GM12878 (cell line): ENCODE measurements around the gene HNF4A. TPM values are rescaled to one million over a fixed set of nuclear protein-coding genes. Genes with fewer than 3 reads are reported as not detected.

Experiments used
- ATAC-seq: fragments of 200-7000 bp; cut with Tn5 transposase; 3 replicates; pipeline ENCODE4 v1.9.1; 2020; ENCODE audit warnings: mild to moderate bottlenecking, moderate library complexity
- BruUV-seq: library from RNA; stranded (reverse); fragments of 400-500 nt; replicated peaks from 2 replicates; lab custom pipeline; 2021; lab: Mats Ljungman, UMichigan
- CTCF ChIA-PET: fragments of 300-600 bp; sonication (Branson Sonifier 250); formaldehyde crosslinking; extraction: SDS; loops from one replicate; lab custom pipeline; 2021; ENCODE audit warnings: inconsistent platforms; lab: Yijun Ruan, JAX
- POLR2A ChIA-PET: fragments of 350-600 bp; formaldehyde crosslinking; extraction: SDS; loops from one replicate; lab custom pipeline; 2021; ENCODE audit warnings: inconsistent platforms; lab: Charles Lee
- RAD21 ChIA-PET: fragments of 300-600 bp; sonication (Branson Sonifier 250); formaldehyde crosslinking; loops from one replicate; lab custom pipeline; 2023; ENCODE audit warnings: antibody characterized with exemption; ENCODE audit not compliant: unreplicated experiment; lab: Charles Lee
- SMC1A ChIA-PET: fragments of 300-600 bp; sonication (Branson Sonifier 250); formaldehyde crosslinking; loops from one replicate; lab custom pipeline; 2023; ENCODE audit not compliant: unreplicated experiment, uncharacterized antibody; lab: Charles Lee
- DNase-seq: peaks from one replicate; pipeline ENCODE4 v3.0.0-alpha.2; 2011; ENCODE audit warnings: low read depth, low spot score
- FAIRE-seq: peaks from 3 replicates; lab custom pipeline; 2011; peaks lifted over from hg19 to GRCh38; lab: Jason Lieb, UNC
- H2AFZ ChIP-seq: 2 replicates; pipeline ENCODE4 v1.6.0; 2011; ENCODE audit warnings: low read depth, low read length, control low read depth; ENCODE audit not compliant: control insufficient read depth
- H3K27ac ChIP-seq: 2 replicates; pipeline ENCODE4 v1.5.1; 2011; ENCODE audit warnings: control low read depth; ENCODE audit not compliant: control insufficient read depth, insufficient read depth
- H3K27me3 ChIP-seq, 2 experiments: replicated peaks in 1 of 2; 2 replicates each; pipeline versions ENCODE4 v1.6.0 to v1.6.1; 2011; ENCODE audit warnings: low read length in 1 of 2; ENCODE audit not compliant: control insufficient read depth in 2 of 2, insufficient read depth in 2 of 2
- H3K36me3 ChIP-seq, 2 experiments: 2 replicates each; pipeline ENCODE4 v1.5.1; 2011; ENCODE audit warnings: low read length in 1 of 2; ENCODE audit not compliant: control insufficient read depth in 2 of 2, insufficient read depth in 2 of 2
- H3K4me1 ChIP-seq: 2 replicates; pipeline ENCODE4 v1.6.1; 2011; ENCODE audit warnings: mild to moderate bottlenecking, low read length, moderate library complexity, mixed read lengths; ENCODE audit not compliant: control insufficient read depth, insufficient read depth
- H3K4me2 ChIP-seq: 2 replicates; pipeline ENCODE4 v1.6.0; 2011; ENCODE audit warnings: control low read depth; ENCODE audit not compliant: control insufficient read depth, insufficient read depth
- H3K4me3 ChIP-seq: fragments of 200-600 bp; sonication (generic); 2 replicates; pipeline ENCODE4 v1.5.1; 2016
- H3K79me2 ChIP-seq: 2 replicates; pipeline ENCODE4 v1.6.0; 2011; ENCODE audit warnings: low read length; ENCODE audit not compliant: control insufficient read depth, insufficient read depth
- H3K9ac ChIP-seq: 2 replicates; pipeline ENCODE4 v1.8.0; 2011; ENCODE audit warnings: low read length, control low read depth, mixed read lengths; ENCODE audit not compliant: control insufficient read depth, insufficient read depth
- H3K9me3 ChIP-seq: replicated peaks from 3 replicates; pipeline ENCODE4 v1.5.1; 2011; ENCODE audit warnings: mild to moderate bottlenecking, low read length; ENCODE audit not compliant: control insufficient read depth, insufficient read depth
- H4K20me1 ChIP-seq: 2 replicates; pipeline ENCODE4 v1.6.0; 2011; ENCODE audit not compliant: control insufficient read depth, insufficient read depth
- CHD1 ChIP-seq: IDR thresholded peaks from 2 replicates; pipeline ENCODE4 v1.6.1; 2012; ENCODE audit warnings: low read depth, low read length, improper control_type of control experiment
- CUX1 ChIP-seq: IDR thresholded peaks from 2 replicates; pipeline ENCODE4 v1.6.1; 2012; ENCODE audit warnings: improper control_type of control experiment, low read depth, low read length; ENCODE audit not compliant: insufficient replicate concordance
- EED ChIP-seq: sonication (generic); IDR thresholded peaks from 2 replicates; pipeline ENCODE4 v1.6.1; 2016; ENCODE audit warnings: antibody characterized with exemption, low read depth
- FOXM1 ChIP-seq: IDR thresholded peaks from 2 replicates; pipeline ENCODE4 v1.6.1; 2012; ENCODE audit warnings: low read depth, mild to moderate bottlenecking, inconsistent platforms, low read length, moderate library complexity
- IKZF2 ChIP-seq, 2 experiments: fragments of 450-650 bp; IDR thresholded peaks; 2 replicates each; pipeline ENCODE4 v1.6.1; 2017; ENCODE audit warnings: mild to moderate bottlenecking in 2 of 2, moderate library complexity in 2 of 2
- IRF3 ChIP-seq: fragments of 450-650 bp; IDR thresholded peaks from 2 replicates; pipeline ENCODE4 v1.6.1; 2014; ENCODE audit warnings: mild to moderate bottlenecking
- IRF4 ChIP-seq: IDR thresholded peaks from 2 replicates; pipeline ENCODE4 v1.6.1; 2011; ENCODE audit warnings: low read depth, low read length
- LARP7 ChIP-seq: fragments of 450-650 bp; IDR thresholded peaks from 2 replicates; pipeline ENCODE4 v1.6.1; 2017; ENCODE audit warnings: mild to moderate bottlenecking
- PAX8 ChIP-seq: fragments of 450-650 bp; IDR thresholded peaks from 2 replicates; pipeline ENCODE4 v1.6.1; 2017; ENCODE audit warnings: mild to moderate bottlenecking, moderate library complexity
- RAD51 ChIP-seq: fragments of 450-650 bp; IDR thresholded peaks from 2 replicates; pipeline ENCODE4 v1.6.1; 2016; ENCODE audit warnings: moderate library complexity, mild to moderate bottlenecking, inconsistent platforms
- STAT1 ChIP-seq: fragments of 450-650 bp; conservative IDR thresholded peaks from 2 replicates; pipeline ENCODE4 v1.6.1; 2014; ENCODE audit warnings: antibody characterized with exemption, mild to moderate bottlenecking
- ZBTB4 ChIP-seq: fragments of 450-650 bp; formaldehyde crosslinking; IDR thresholded peaks from 2 replicates; pipeline ENCODE4 v1.4.0; 2022; ENCODE audit warnings: mild to moderate bottlenecking, moderate library complexity
- ZNF24 ChIP-seq: fragments of 450-650 bp; IDR thresholded peaks from 2 replicates; pipeline ENCODE4 v1.6.1; 2017; ENCODE audit warnings: antibody characterized with exemption, mild to moderate bottlenecking
- WGBS: methylation state at CpG from one replicate; pipeline ENCODE4 v1.1.6; 2016; ENCODE audit warnings: low lambda C conversion rate; ENCODE audit not compliant: insufficient replicate concordance, insufficient coverage; ENCODE audit errors: missing lambda C conversion rate; 5-methylcytosine and 5-hydroxymethylcytosine counted together
- in situ Hi-C: fragments of 300-500 bp; cut with MboI; formaldehyde crosslinking; loops from 9 replicates; pipeline ENCODE4 v1.14.3; 2018; ENCODE audit warnings: mixed read lengths
- intact Hi-C: fragments of 100-400 bp; cut with micrococcal nuclease; formaldehyde crosslinking; loops from one replicate; pipeline ENCODE4 v1.14.2; 2022; ENCODE audit not compliant: unreplicated experiment
- polyA plus RNA-seq, 11 experiments: library from polyadenylated mRNA; depleted of rRNA in 4 of 11; unstranded in 6 of 11; stranded (reverse) in 5 of 11; fragments of >200 nt; fragmentation: Nextera tagmentation in 4 of 11; fragmentation: Illumina TruSeq in 1 of 11; extraction: Ambion mirVana in 4 of 11; extraction: Trizol in 1 of 11; gene quantifications; 1 replicate in 1 of 11; 2 replicates in 10 of 11; pipeline versions ENCODE4 v1.2.1 to v1.2.3, GENCODE V29; 2011 to 2016; ENCODE audit warnings: inconsistent platforms in 2 of 11, missing spikeins in 2 of 11, low read depth in 1 of 11
- total RNA-seq, 4 experiments: library from RNA; depleted of rRNA in 3 of 4; stranded (reverse); fragments of >200 nt in 3 of 4; fragmentation: Illumina TruSeq in 1 of 4; extraction: Trizol in 1 of 4; gene quantifications; 2 replicates each; pipeline versions ENCODE4 v1.2.1 to v1.2.3, GENCODE V29; 2013 to 2021

HNF4A gene
- total and polyA plus RNA-seq, 10 of the 15 experiments (the other 5 are each of a cell fraction or from before 2014, with no cell fraction given): 0.21 TPM; not detected in 9

GRCh38 chr20:44411020-44411756 is 55.7 kb downstream of the HNF4A start:
- POLR2A ChIA-PET: no interaction called here
- FAIRE-seq: no peak
- Histone ChIP-seq H3K4me3 (no peak overlapping the region), H2AFZ (no peak overlapping the region), H3K36me3 (no peaks in the 10 kb centered on the region), H3K9me3 (no peaks in the 10 kb centered on the region), H4K20me1 (no peaks in the 10 kb centered on the region), H3K9ac (no peak overlapping the region), H3K4me2 (no peak overlapping the region), H3K27ac (no peak overlapping the region), H3K79me2 (no peaks in the 10 kb centered on the region), H3K27me3 (peaks cover 2 to 9% of the 10 kb centered on the region in 2 experiments), H3K4me1 (no peaks in the 10 kb centered on the region)
- BruUV-seq: no TSS peak
- no peak for DNase-seq
- no peak for ATAC-seq
- intact Hi-C loops (no loop called here), in situ Hi-C loops (no loop called here)
- 41% methylated on average over 21 of the region's 28 CpGs for WGBS
- RAD21 ChIA-PET: no interaction called here
- SMC1A ChIA-PET: no interaction called here
- CTCF ChIA-PET: interaction anchor here (0.7 kb wide), 1 partner anchor 25 kb away, joined by 3 read pairs; no protein-coding TSS in a partner anchor
- no peak for TF ChIP-seq CUX1
- no peak for TF ChIP-seq IRF3
- no peak for TF ChIP-seq IKZF2 (IDR thresholded peaks at IDR 0.05)
- TF ChIP-seq CHD1: no peak
- TF ChIP-seq RAD51: no peak
- TF ChIP-seq IRF4: no peak
- no peak for TF ChIP-seq FOXM1
- TF ChIP-seq ZNF24: no peak
- TF ChIP-seq ZBTB4 (CRISPR knock-in tag): no peak
- TF ChIP-seq STAT1: no peak
- TF ChIP-seq PAX8: no peak
- TF ChIP-seq LARP7: no peak
- TF ChIP-seq EED: no peak
